GM08714 (cell line): ENCODE results near the gene SLC16A8.
"Not testable (repeated sequence)": the region's sequence is repeated elsewhere in the genome, so short reads cannot be mapped to it uniquely, and the experiment has no call there.

Experiments
- H3K4me3 ChIP-seq: fragments of 200-500 bp; sonication (Bioruptor generic); 2 replicates; pipeline ENCODE4 v1.5.1; 2014; ENCODE audit warnings: mild to moderate bottlenecking, low read length, inconsistent platforms
- ZNF274 ChIP-seq: IDR thresholded peaks from 2 replicates; pipeline ENCODE4 v1.6.1; 2012; ENCODE audit warnings: mild to moderate bottlenecking, low read depth, low read length

Gene SLC16A8, protein sequence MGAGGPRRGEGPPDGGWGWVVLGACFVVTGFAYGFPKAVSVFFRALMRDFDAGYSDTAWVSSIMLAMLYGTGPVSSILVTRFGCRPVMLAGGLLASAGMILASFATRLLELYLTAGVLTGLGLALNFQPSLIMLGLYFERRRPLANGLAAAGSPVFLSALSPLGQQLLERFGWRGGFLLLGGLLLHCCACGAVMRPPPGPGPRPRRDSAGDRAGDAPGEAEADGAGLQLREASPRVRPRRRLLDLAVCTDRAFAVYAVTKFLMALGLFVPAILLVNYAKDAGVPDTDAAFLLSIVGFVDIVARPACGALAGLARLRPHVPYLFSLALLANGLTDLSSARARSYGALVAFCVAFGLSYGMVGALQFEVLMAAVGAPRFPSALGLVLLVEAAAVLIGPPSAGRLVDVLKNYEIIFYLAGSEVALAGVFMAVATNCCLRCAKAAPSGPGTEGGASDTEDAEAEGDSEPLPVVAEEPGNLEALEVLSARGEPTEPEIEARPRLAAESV

GRCh38 chr22:38083931-38084631 lies at the start of gene SLC16A8:
TSS of gene SLC16A8 (minus strand) at chr22:38084184. CDS start at chr22:38082873, 1,311 bp downstream.
- no peak within 1 kb of the TSS for H3K4me3 ChIP-seq
- no peak for TF ChIP-seq ZNF274

- H3K4me3 ChIP-seq, result no peak overlapping the region
These were observed 49.3 kb upstream of the SLC16A8 start for GRCh38 chr22:38133331-38133730.

GRCh38 chr22:38132794-38133193 lies 48.8 kb upstream of the SLC16A8 start:
- H3K4me3 ChIP-seq, result no peak overlapping the region
- TF ChIP-seq ZNF274, result no peak

More at GRCh38 chr22:38133331-38133730, 49.3 kb upstream of the SLC16A8 start:
- no peak for TF ChIP-seq ZNF274

DNA sequence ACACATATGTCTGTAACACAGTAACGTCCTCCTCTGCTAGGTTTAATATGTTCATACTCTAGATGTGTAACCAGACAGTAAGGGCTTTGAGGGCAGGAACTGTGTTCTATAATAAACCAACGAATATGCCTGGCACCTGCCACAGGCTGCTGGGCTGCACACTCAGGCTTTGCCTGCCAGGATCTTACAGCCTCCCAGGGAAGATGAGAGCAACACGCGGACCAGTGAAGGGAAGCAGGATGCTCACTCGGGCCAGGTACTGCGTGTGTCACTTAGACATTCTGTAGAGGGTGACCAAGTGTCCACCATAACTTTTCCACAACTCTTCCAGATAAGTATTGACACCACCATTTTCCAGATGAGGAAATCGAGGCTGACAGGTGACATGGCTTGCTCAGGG lies 48.2 kb upstream of the SLC16A8 start:
- no peak overlapping the region for H3K4me3 ChIP-seq
- TF ChIP-seq ZNF274, result no peak

DNA sequence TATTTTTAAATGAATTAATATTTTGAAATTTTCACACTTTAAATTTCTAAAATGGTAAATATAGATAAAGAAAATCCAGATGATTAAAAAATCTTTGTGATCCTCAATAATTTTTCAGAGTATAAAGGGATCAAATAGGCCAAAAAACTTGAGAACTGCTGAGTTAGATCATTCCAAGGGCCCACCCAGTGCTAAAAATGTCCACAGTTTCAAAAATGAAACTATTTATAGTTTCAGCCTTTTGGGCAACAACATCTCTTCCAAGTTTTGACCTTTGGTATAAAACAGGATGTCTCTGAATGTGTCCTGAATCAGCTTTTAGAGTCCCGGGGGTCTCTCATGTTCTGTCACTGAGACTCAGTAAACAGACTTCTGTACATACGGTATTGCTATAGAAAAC lies 47.4 kb upstream of the SLC16A8 start:
- no peak overlapping the region for H3K4me3 ChIP-seq
- no peak for TF ChIP-seq ZNF274

GRCh38 chr22:38129856-38130255 lies 45.9 kb upstream of the SLC16A8 start:
- TF ChIP-seq ZNF274, result no peak
- H3K4me3 ChIP-seq, result no peak overlapping the region

DNA sequence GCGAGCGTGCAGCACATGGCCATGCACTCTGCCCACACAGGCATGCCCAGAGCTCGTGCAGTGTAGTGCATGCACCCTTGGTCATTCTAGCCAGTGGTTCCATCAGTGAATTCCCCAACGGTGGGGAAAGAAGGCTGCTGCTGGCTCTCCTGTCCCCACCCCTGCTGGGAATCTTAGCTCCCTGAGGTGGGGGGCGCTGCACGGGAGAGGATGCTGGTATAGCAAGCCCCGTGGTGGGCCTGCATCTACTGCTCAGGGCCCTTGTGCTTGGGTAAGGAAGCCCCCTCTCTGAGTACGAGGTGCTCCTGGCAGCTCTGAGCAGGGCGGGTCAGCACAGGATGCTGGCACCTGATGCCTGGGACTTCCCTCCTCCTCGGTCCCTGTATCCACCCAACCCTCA lies 45.0 kb upstream of the SLC16A8 start:
- TF ChIP-seq ZNF274, result no peak
- no peak overlapping the region for H3K4me3 ChIP-seq

- no peak overlapping the region for H3K4me3 ChIP-seq
- no peak for TF ChIP-seq ZNF274
These were observed 43.9 kb upstream of the SLC16A8 start for GRCh38 chr22:38127869-38128268.

DNA sequence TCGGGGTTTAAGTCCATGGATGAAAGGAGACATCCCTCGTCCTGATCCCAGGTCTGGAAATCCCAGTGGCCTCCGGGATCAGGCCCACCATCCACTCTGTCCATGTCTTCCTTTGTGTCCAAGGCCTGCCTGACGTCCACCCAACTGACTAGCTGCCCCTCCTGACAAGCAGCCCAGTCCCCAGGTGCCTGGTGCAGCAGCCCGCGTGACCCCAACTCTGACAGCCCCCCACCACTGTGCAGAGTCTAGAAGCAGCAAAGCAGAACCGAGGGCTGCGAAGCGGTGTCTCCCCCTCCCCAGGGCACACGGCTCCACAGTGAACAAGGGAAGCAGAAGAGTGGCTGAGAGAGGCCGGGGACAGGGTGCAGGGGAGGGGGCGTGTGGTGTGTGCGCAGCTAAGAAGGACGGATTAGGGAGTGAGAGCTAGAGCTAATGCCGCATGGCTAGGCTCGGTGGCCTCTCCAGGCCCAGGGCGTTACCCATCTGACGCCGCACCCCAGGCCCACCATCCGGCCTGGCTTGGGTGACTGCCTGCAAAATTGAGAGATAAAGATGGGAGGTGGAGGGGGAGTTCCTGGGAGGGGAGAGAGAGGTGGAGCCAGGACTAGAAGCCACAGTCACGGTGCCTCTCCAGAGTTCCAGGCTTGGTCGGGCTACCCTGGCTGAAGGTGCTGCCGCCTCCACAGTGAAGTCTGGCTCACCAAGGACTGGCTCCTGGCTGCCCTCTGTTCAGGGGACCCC lies 43.1 kb upstream of the SLC16A8 start:
- H3K4me3 ChIP-seq, result no peak overlapping the region
- no peak for TF ChIP-seq ZNF274

- H3K4me3 ChIP-seq, result no peak overlapping the region
- no peak for TF ChIP-seq ZNF274
These were observed 41.8 kb upstream of the SLC16A8 start for GRCh38 chr22:38125751-38126201.

GRCh38 chr22:38125038-38125610 lies 41.1 kb upstream of the SLC16A8 start:
- H3K4me3 ChIP-seq, result no peak overlapping the region
- no peak for TF ChIP-seq ZNF274

- H3K4me3 ChIP-seq, result no peak overlapping the region
- no peak for TF ChIP-seq ZNF274
These were observed 40.4 kb upstream of the SLC16A8 start for GRCh38 chr22:38124236-38124974.

DNA sequence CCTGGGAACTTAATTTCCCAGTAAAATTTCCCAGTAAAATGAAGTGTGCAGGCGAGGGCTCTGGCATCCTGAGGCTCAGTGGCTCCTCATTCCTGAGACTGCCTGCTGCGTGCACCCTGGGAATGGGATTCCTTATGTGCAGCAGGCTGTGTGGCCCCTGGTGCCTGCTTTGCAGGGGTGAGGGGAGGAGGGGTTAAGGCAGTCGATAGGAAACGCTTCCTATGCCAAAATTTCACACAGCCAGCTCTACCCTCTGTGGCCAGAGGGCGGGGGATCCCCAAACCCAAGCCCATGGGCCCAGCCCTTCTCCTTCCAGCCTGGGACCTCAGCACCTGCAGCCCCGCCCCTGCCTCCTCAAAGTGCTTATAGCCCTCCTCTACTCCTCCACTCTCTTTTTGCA lies 38.6 kb upstream of the SLC16A8 start:
- TF ChIP-seq ZNF274, result no peak
- no peak overlapping the region for H3K4me3 ChIP-seq

GRCh38 chr22:38120359-38121110 lies 36.6 kb upstream of the SLC16A8 start:
- TF ChIP-seq ZNF274, result no peak
- H3K4me3 ChIP-seq, result no peak overlapping the region

- not testable (repeated sequence) for H3K4me3 ChIP-seq
These were observed 34.8 kb upstream of the SLC16A8 start for GRCh38 chr22:38118747-38119146.
